Loucy (cell line): Measurements from ENCODE around the gene ASB4.

ENCODE experiments used
- CTCF ChIP-seq: fragments of 200-600 bp; sonication (generic); conservative IDR thresholded peaks from 2 replicates; pipeline ENCODE4 v1.5.1; 2014; ENCODE audit warnings: mild to moderate bottlenecking, antibody characterized with exemption, low read length
- EZH2phosphoT487 ChIP-seq: fragments of 200-600 bp; IDR thresholded peaks from 2 replicates; pipeline ENCODE4 v1.6.1; 2018; ENCODE audit warnings: antibody characterized with exemption, mild to moderate bottlenecking, moderate library complexity, borderline replicate concordance

GRCh38 chr7:95467912-95468607, 17.7 kb upstream of the ASB4 start:
- TF ChIP-seq CTCF: no peak
- no peak for TF ChIP-seq EZH2phosphoT487
